Esophagus squamous epithelium (tissue), 4 donors: ENCODE results near the gene EDEM2.

Experiments used
- CTCF ChIP-seq, 6 experiments: fragments of 450-650 bp in 4 of 6; fragments of 200-600 bp in 2 of 6; sonication (generic) in 2 of 6; IDR thresholded peaks; one replicate each; pipeline ENCODE4 v1.5.1; 2016 to 2019; ENCODE audit warnings: antibody characterized with exemption in 6 of 6, mild to moderate bottlenecking in 4 of 6, moderate library complexity in 4 of 6
- POLR2A ChIP-seq, 4 donors: fragments of 450-650 bp; IDR thresholded peaks; one replicate each; pipeline ENCODE4 v1.6.1; 2017; ENCODE audit warnings: antibody characterized with exemption in 4 of 4, mild to moderate bottlenecking in 4 of 4, moderate library complexity in 3 of 4

- TF ChIP-seq CTCF (IDR thresholded peaks at IDR 0.05) = no peak
- no peak for TF ChIP-seq POLR2A (IDR thresholded peaks at IDR 0.05)
Measured at GRCh38 chr20:35151736-35152135, 4.6 kb upstream of the EDEM2 start.
